ENCODE results near the gene IL36RN.
A peak's percentile ranks its signal among the peaks of the same experiment; 100 is the strongest.

The IL36RN gene

GRCh38 chr2:113104054-113104611 lies 45.1 kb downstream of the IL36RN start:
- no peak for DNase-seq

GRCh38 chr2:113105047-113105785 lies 46.2 kb downstream of the IL36RN start:
- DNase-seq = no peak

GRCh38 chr2:113111121-113111520 lies 52.1 kb downstream of the IL36RN start:
- no peak for DNase-seq

GRCh38 chr2:113111823-113112287 lies 52.9 kb downstream of the IL36RN start:
- DNase-seq = peak; percentile 60

GRCh38 chr2:113112441-113112840 lies 53.4 kb downstream of the IL36RN start:
- DNase-seq = no peak

GRCh38 chr2:113112871-113113270 lies 53.9 kb downstream of the IL36RN start:
- no peak for DNase-seq

- no peak for DNase-seq
Observed at GRCh38 chr2:113113807-113114206, 54.8 kb downstream of the IL36RN start.

Data from CD4-positive, alpha-beta T cell treated with Interferon gamma for 1 hour (primary cell).